GM23338 (cell line): ENCODE results near the gene ZNF821.

Experiments used
- CREB1 ChIP-seq: fragments of 250-450 bp; sonication (Bioruptor Pico); IDR thresholded peaks from 2 replicates; pipeline ENCODE4 v1.5.0; 2020; ENCODE audit warnings: low read depth, mild to moderate bottlenecking, moderate library complexity
- EZH2 ChIP-seq: fragments of 200-600 bp; sonication (generic); IDR thresholded peaks from one replicate; pipeline ENCODE4 v1.8.0; 2017; ENCODE audit warnings: antibody characterized with exemption, mild to moderate bottlenecking, low read depth; ENCODE audit not compliant: unreplicated experiment
- EZH2phosphoT487 ChIP-seq: fragments of 200-600 bp; sonication (generic); IDR thresholded peaks from one replicate; pipeline ENCODE4 v1.8.1; 2018; ENCODE audit warnings: antibody characterized with exemption; ENCODE audit not compliant: unreplicated experiment
- JUNB ChIP-seq: IDR thresholded peaks from one replicate; pipeline ENCODE4 v1.6.1; 2016; ENCODE audit warnings: antibody characterized with exemption; ENCODE audit not compliant: unreplicated experiment
- NANOG ChIP-seq: IDR thresholded peaks from 2 replicates; pipeline ENCODE4 v1.6.1; 2016; ENCODE audit warnings: antibody characterized with exemption, borderline replicate concordance
- POLR2AphosphoS5 ChIP-seq: IDR thresholded peaks from 2 replicates; pipeline ENCODE4 v1.6.1; 2016; ENCODE audit warnings: antibody characterized with exemption, low read depth
- ZNF331 ChIP-seq: fragments of 250-450 bp; sonication (Bioruptor Pico); IDR thresholded peaks from 2 replicates; pipeline ENCODE4 v1.5.0; 2020; ENCODE audit warnings: low read depth, mild to moderate bottlenecking, moderate library complexity
- TF ChIP-seq, protein P1 (sequence below), 2 experiments: fragments of 200-600 bp in 1 of 2; sonication (generic) in 1 of 2; conservative IDR thresholded peaks; 2 replicates each; pipeline versions ENCODE4 v1.5.1 to v1.6.1; 2016 to 2017; ENCODE audit warnings: antibody characterized with exemption in 2 of 2, low read depth in 2 of 2, mild to moderate bottlenecking in 2 of 2, moderate library complexity in 1 of 2
- TF ChIP-seq, protein P2 (sequence below): IDR thresholded peaks from one replicate; pipeline ENCODE4 v1.6.1; 2018; ENCODE audit warnings: antibody characterized with exemption; ENCODE audit not compliant: unreplicated experiment
- TF ChIP-seq, protein P3 (sequence below): fragments of 250-450 bp; sonication (Bioruptor Pico); IDR thresholded peaks from 2 replicates; pipeline ENCODE4 v1.5.0; 2020; ENCODE audit warnings: mild to moderate bottlenecking, moderate library complexity
- TF ChIP-seq, protein P4 (sequence below): IDR thresholded peaks from 2 replicates; pipeline ENCODE4 v1.6.1; 2016; ENCODE audit warnings: antibody characterized with exemption

DNA sequence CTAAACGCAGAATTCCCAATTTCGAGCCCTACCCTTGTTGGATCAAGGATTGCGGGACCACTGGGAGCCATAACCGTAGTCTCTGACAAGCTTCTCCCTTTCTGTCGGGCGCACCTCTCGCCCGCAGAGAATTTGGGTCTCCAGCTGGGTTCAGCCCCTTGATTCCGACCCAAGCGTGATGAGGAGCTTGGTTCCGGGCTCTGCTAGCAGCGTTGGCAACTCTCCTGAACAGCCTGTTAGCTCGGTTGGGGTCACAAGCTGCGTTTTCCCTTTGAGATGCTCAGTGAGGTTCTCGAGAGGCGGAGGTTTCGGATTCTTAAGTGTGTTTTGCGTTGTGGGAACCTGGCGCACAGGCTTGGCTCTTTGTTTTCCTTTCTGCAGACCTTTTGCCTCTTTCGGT lies 37.6 kb downstream of the ZNF821 start:
- TF ChIP-seq, protein P1, sequence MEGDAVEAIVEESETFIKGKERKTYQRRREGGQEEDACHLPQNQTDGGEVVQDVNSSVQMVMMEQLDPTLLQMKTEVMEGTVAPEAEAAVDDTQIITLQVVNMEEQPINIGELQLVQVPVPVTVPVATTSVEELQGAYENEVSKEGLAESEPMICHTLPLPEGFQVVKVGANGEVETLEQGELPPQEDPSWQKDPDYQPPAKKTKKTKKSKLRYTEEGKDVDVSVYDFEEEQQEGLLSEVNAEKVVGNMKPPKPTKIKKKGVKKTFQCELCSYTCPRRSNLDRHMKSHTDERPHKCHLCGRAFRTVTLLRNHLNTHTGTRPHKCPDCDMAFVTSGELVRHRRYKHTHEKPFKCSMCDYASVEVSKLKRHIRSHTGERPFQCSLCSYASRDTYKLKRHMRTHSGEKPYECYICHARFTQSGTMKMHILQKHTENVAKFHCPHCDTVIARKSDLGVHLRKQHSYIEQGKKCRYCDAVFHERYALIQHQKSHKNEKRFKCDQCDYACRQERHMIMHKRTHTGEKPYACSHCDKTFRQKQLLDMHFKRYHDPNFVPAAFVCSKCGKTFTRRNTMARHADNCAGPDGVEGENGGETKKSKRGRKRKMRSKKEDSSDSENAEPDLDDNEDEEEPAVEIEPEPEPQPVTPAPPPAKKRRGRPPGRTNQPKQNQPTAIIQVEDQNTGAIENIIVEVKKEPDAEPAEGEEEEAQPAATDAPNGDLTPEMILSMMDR (conservative IDR thresholded peaks at IDR 0.05; ENCODE audit: low read depth in 2 of 2): no peak
- TF ChIP-seq POLR2AphosphoS5 (no peak), EZH2phosphoT487 (no peak), CREB1 (CRISPR knock-in tag) (no peak), EZH2 (no peak), NANOG (no peak), JUNB (no peak), ZNF331 (CRISPR knock-in tag) (no peak)
- TF ChIP-seq, protein P2, sequence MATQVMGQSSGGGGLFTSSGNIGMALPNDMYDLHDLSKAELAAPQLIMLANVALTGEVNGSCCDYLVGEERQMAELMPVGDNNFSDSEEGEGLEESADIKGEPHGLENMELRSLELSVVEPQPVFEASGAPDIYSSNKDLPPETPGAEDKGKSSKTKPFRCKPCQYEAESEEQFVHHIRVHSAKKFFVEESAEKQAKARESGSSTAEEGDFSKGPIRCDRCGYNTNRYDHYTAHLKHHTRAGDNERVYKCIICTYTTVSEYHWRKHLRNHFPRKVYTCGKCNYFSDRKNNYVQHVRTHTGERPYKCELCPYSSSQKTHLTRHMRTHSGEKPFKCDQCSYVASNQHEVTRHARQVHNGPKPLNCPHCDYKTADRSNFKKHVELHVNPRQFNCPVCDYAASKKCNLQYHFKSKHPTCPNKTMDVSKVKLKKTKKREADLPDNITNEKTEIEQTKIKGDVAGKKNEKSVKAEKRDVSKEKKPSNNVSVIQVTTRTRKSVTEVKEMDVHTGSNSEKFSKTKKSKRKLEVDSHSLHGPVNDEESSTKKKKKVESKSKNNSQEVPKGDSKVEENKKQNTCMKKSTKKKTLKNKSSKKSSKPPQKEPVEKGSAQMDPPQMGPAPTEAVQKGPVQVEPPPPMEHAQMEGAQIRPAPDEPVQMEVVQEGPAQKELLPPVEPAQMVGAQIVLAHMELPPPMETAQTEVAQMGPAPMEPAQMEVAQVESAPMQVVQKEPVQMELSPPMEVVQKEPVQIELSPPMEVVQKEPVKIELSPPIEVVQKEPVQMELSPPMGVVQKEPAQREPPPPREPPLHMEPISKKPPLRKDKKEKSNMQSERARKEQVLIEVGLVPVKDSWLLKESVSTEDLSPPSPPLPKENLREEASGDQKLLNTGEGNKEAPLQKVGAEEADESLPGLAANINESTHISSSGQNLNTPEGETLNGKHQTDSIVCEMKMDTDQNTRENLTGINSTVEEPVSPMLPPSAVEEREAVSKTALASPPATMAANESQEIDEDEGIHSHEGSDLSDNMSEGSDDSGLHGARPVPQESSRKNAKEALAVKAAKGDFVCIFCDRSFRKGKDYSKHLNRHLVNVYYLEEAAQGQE: no peak
- TF ChIP-seq, protein P3, sequence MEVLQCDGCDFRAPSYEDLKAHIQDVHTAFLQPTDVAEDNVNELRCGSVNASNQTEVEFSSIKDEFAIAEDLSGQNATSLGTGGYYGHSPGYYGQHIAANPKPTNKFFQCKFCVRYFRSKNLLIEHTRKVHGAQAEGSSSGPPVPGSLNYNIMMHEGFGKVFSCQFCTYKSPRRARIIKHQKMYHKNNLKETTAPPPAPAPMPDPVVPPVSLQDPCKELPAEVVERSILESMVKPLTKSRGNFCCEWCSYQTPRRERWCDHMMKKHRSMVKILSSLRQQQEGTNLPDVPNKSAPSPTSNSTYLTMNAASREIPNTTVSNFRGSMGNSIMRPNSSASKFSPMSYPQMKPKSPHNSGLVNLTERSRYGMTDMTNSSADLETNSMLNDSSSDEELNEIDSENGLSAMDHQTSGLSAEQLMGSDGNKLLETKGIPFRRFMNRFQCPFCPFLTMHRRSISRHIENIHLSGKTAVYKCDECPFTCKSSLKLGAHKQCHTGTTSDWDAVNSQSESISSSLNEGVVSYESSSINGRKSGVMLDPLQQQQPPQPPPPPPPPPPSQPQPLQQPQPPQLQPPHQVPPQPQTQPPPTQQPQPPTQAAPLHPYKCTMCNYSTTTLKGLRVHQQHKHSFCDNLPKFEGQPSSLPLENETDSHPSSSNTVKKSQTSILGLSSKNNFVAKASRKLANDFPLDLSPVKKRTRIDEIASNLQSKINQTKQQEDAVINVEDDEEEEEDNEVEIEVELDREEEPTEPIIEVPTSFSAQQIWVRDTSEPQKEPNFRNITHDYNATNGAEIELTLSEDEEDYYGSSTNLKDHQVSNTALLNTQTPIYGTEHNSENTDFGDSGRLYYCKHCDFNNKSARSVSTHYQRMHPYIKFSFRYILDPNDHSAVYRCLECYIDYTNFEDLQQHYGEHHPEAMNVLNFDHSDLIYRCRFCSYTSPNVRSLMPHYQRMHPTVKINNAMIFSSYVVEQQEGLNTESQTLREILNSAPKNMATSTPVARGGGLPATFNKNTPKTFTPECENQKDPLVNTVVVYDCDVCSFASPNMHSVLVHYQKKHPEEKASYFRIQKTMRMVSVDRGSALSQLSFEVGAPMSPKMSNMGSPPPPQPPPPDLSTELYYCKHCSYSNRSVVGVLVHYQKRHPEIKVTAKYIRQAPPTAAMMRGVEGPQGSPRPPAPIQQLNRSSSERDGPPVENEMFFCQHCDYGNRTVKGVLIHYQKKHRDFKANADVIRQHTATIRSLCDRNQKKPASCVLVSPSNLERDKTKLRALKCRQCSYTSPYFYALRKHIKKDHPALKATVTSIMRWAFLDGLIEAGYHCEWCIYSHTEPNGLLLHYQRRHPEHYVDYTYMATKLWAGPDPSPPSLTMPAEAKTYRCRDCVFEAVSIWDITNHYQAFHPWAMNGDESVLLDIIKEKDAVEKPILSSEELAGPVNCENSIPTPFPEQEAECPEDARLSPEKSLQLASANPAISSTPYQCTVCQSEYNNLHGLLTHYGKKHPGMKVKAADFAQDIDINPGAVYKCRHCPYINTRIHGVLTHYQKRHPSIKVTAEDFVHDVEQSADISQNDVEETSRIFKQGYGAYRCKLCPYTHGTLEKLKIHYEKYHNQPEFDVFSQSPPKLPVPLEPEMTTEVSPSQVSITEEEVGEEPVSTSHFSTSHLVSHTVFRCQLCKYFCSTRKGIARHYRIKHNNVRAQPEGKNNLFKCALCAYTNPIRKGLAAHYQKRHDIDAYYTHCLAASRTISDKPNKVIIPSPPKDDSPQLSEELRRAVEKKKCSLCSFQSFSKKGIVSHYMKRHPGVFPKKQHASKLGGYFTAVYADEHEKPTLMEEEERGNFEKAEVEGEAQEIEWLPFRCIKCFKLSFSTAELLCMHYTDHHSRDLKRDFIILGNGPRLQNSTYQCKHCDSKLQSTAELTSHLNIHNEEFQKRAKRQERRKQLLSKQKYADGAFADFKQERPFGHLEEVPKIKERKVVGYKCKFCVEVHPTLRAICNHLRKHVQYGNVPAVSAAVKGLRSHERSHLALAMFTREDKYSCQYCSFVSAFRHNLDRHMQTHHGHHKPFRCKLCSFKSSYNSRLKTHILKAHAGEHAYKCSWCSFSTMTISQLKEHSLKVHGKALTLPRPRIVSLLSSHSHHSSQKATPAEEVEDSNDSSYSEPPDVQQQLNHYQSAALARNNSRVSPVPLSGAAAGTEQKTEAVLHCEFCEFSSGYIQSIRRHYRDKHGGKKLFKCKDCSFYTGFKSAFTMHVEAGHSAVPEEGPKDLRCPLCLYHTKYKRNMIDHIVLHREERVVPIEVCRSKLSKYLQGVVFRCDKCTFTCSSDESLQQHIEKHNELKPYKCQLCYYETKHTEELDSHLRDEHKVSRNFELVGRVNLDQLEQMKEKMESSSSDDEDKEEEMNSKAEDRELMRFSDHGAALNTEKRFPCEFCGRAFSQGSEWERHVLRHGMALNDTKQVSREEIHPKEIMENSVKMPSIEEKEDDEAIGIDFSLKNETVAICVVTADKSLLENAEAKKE: no peak
- TF ChIP-seq, protein P4, sequence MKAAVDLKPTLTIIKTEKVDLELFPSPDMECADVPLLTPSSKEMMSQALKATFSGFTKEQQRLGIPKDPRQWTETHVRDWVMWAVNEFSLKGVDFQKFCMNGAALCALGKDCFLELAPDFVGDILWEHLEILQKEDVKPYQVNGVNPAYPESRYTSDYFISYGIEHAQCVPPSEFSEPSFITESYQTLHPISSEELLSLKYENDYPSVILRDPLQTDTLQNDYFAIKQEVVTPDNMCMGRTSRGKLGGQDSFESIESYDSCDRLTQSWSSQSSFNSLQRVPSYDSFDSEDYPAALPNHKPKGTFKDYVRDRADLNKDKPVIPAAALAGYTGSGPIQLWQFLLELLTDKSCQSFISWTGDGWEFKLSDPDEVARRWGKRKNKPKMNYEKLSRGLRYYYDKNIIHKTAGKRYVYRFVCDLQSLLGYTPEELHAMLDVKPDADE: no peak
